ENCODE data around the gene CLSTN2. TPM values are rescaled to one million over a fixed set of nuclear protein-coding genes. Genes with fewer than 3 reads are reported as not detected.

The CLSTN2 gene
- total RNA-seq, 1 experiment from 2014 or later: 0.68 TPM

- Histone ChIP-seq H4K91ac (ENCODE audit: insufficient read length, low read depth, low read length) (no peak overlapping the region), H3K79me2 (ENCODE audit: insufficient read depth, low read length) (no peaks in the 10 kb centered on the region), H3K27me3 (ENCODE audit: insufficient read depth, low read length) (peaks cover 15% of the 10 kb centered on the region), H3K23ac (ENCODE audit: insufficient read length, low read depth, low read length) (no peak overlapping the region), H3K56ac (ENCODE audit: insufficient read length, low read depth, low read length) (no peak overlapping the region), H4K5ac (ENCODE audit: insufficient read length, low read depth, low read length) (no peak overlapping the region), H2BK15ac (ENCODE audit: low read depth, low read length) (no peak overlapping the region), H3K9me3 (ENCODE audit: control insufficient read depth, low read depth, low read length) (no peaks in the 10 kb centered on the region), H2BK5ac (ENCODE audit: insufficient read length, low read length) (no peak overlapping the region), H2BK20ac (ENCODE audit: low read depth, low read length, poor library complexity, severe bottlenecking) (no peak overlapping the region), H3K4me1 (ENCODE audit: insufficient read depth, low read length) (no peaks in the 10 kb centered on the region), H3K18ac (ENCODE audit: insufficient read length, low read depth, low read length) (no peak overlapping the region), H2BK12ac (ENCODE audit: insufficient read length, low read depth, low read length) (no peak overlapping the region), H3K4ac (ENCODE audit: low read depth, low read length) (no peak overlapping the region), H2AFZ (ENCODE audit: low read length) (no peak overlapping the region), H3K9ac (ENCODE audit: extremely low read depth, insufficient read length, low read length) (no peak overlapping the region), H3K4me2 (ENCODE audit: insufficient read depth, insufficient read length, low read length) (no peak overlapping the region), H4K20me1 (ENCODE audit: control insufficient read depth, insufficient read depth, insufficient read length) (no peaks in the 10 kb centered on the region), H3K14ac (ENCODE audit: insufficient read depth, low read length) (no peak overlapping the region), H3K23me2 (ENCODE audit: insufficient read length, low read depth, low read length, poor library complexity, severe bottlenecking) (peaks cover 10% of the 10 kb centered on the region), H2BK120ac (ENCODE audit: low read depth, low read length, poor library complexity, severe bottlenecking) (no peak overlapping the region), H3K27ac (ENCODE audit: insufficient read length, low read depth, low read length) (no peak overlapping the region), H3T11ph (ENCODE audit: low read length) (no peak overlapping the region), H2AK5ac (ENCODE audit: insufficient read length, low read length) (no peak overlapping the region), H4K8ac (replicated peaks; ENCODE audit: insufficient read length, low read depth, low read length) (no peak overlapping the region), H3K79me1 (ENCODE audit: insufficient read depth, low read depth, low read length, poor library complexity, severe bottlenecking) (no peaks in the 10 kb centered on the region)
- peaks cover 0 to 3% of the 10 kb centered on the region in 2 experiments; a peak in 2 of 5 replicates for H3K9me3 Mint-ChIP-seq
- H3K4me1 Mint-ChIP-seq: peaks cover 14% of the 10 kb centered on the region in 2 experiments
- TF ChIP-seq CTCF (conservative IDR thresholded peaks at IDR 0.05): no peak
- WGBS (ENCODE audit: extremely low coverage, insufficient read length, low lambda C conversion rate): no CpG with 5 or more reads among the region's 2 CpGs
- H3K27me3 Mint-ChIP-seq (ENCODE audit: low read depth): peaks cover 60% of the 10 kb centered on the region
- no peaks in the 10 kb centered on the region for H3K36me3 Mint-ChIP-seq (ENCODE audit: insufficient read depth in 1 of 3, low read depth in 3 of 3)
- H3K27ac Mint-ChIP-seq: no peak overlapping the region
- DNase-seq: no peak
- no peak overlapping the region for H3K4me3 Mint-ChIP-seq
These were observed 1.2 kb upstream of the CLSTN2 start for GRCh38 chr3:139933766-139934165.

Data from H9 (cell line).